HG02588 (cell line): ENCODE measurements around the gene ABCF2.

Experiments
- ATAC-seq: cut with Tn5 transposase; IDR thresholded peaks from one replicate; pipeline ENCODE4 v1.9.1; 2021; ENCODE audit warnings: mild to moderate bottlenecking, moderate library complexity; ENCODE audit not compliant: unreplicated experiment

ABCF2 gene

DNA sequence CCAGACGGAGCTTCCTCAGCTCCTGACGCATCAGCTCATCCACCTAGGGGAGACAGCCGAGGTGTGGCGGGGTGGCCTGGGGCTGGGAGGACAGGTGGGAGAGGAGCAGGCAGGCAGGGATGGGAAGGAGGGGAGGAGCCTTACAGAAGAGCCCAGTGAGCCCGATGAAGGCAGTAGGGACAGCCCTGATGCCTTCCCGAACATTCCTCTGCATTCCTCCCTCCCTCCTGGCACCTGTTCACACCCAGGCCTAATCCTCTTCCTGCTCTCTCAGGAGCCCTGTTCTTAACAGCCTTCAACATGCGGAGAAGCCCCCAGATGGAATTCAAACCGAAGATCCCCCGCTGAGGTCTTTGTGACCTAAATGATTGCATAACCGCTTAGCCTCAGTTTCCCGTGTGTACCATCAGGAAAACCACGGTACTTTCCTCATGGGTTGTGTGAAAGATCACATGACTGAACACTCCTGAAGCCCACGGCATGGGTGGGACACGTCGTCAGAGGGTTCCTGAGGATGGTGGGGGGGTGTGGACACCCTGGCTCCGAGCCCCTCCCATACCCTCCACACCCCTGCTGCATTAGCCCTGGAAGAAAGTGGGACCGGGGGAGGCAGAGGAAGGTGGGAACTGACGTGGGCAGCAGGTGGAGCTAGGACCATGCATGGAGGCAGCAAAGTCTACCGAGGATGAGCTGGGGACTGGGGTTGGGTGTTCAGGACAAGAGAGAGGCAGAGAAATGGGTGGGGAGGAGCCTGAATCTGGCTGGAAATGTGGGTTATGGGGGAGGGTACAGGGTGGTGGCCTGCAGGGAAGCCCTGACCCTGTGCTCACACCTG lies 31.2 kb downstream of the ABCF2 start:
- ATAC-seq, result no peak

DNA sequence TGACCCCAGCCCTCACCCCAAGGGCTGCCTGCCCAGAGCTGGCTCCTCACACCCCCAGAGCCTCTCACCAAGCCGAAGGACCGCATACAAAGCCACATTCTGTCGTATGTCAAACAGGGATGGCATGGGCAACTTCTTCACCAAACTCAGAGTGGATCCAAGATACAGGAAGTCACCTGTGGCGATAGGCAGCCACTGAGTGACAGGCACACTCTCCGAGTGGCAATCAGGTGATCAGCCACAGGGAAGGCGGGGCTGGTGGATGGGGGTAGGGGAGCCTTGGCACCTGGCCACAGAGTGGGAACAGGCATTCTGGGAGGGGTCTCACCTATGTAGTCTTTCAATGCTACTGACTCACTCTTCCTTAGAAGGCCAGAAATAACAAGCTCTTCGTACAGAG lies 32.8 kb downstream of the ABCF2 start:
- ATAC-seq, result no peak

DNA sequence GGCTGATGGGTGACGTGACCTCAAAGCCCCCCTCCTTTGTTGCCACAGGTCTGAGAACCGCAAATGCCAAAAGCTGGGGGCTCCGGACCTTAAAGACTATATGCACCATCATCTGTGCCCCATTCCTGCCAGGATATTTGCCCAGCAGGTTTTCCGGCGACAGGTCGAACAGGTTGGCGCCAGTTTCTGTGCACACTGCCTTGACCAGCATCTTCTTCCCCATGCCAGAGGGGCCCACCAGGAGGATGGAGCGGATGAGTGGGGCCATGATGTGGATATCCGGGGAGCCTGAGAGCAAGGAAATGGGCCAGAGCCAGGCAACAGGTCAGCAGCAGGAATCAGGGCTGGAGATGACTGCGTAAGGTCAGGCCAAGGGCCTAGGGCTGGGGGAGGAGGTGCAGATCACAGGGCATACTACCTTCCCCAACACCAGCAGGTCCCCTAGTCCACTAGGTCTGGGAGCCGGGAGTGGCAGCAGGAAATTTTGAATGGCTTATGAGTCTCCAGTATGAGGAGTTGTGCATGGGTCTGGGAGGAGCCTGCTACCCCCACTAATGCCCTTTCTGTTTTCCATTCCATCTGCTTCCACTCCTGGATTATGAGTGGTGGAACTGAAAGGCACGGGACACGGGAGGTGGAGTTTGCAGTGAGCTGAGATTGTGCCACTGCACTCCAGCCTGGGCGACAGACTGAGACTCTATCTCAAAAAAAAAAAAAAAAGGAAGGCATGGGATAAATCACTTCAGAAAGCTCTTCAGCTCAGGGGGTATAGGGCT lies 33.6 kb downstream of the ABCF2 start:
- ATAC-seq, result no peak

DNA sequence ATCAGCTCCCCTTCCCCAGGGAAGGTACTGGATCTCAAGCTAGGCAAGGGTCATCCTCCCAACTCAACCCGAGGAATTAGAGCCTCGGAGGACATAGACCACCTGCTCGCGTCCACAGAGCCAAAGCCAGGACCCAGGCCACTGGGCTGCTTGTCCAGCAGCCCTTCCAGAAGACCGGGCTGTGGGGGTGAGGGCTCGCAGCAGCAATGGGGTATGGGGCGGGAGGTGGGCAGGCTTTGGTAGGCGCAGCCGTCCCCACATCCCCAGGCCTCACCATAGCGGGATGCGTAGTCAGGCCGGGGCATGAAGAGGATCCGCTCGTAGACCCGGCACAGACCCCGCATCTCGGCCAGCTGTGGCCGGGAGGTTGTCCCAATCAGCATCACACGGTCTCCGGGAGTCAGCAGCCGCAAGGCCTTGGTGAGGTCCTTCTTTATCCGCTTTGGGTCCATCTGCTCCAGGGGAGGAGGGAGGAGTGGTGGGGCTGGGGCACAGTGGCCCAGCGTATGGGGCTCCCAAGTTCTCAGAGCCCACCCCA lies 34.9 kb downstream of the ABCF2 start:
- ATAC-seq, result no peak

DNA sequence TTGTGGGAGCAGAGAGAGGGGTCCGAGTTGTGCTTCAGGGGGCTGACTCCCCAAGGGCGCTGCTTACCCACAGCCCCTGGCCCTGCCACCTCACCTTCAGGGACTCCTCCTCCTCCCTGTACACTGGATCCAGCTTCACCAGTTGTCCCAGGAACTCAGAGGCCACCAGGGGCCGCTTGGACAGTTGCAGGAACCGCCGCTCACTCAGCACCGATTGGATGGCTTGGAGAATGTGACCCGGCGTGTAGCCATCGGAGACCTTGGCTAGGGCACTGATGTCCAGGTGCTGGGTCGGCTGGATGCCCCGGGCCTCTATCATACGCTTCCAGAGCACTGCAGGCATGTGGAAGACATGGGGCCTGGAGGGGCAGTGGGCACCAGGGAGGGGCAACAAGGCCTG lies 35.5 kb downstream of the ABCF2 start:
- no peak for ATAC-seq

DNA sequence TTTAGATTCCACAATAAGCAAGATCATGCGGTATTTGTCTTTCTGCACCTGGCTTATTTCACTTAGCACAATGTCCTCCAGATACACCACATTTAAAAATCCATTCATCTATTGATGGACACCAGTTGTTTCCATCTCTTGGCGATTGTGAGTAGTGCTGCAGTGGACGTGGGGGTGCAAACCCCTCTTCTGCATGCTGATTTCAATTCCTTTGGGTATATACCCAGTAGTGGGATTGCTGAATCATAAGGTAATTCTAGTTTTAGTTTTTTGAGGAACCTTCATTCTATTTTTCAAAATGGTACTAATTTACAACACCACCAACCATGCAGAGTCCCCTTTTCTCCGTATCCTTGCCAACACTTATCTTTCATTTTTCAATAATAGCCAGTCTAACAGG lies 38.0 kb downstream of the ABCF2 start:
- ATAC-seq, result no peak

DNA sequence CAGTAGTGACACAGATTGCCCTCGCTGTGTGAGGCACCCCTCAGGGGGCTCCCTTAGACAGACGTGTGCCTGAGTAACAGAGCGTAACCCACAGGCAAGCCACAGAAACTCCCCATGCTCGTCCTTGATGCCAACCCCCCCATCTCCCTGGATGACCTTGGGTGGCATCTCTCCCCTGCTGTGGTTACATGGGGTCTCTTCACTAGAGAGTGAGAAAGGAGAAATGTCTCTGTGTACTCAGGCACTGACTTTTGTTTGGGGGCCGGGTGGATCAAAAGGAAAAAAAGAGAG lies 38.8 kb downstream of the ABCF2 start:
- ATAC-seq, result no peak

DNA sequence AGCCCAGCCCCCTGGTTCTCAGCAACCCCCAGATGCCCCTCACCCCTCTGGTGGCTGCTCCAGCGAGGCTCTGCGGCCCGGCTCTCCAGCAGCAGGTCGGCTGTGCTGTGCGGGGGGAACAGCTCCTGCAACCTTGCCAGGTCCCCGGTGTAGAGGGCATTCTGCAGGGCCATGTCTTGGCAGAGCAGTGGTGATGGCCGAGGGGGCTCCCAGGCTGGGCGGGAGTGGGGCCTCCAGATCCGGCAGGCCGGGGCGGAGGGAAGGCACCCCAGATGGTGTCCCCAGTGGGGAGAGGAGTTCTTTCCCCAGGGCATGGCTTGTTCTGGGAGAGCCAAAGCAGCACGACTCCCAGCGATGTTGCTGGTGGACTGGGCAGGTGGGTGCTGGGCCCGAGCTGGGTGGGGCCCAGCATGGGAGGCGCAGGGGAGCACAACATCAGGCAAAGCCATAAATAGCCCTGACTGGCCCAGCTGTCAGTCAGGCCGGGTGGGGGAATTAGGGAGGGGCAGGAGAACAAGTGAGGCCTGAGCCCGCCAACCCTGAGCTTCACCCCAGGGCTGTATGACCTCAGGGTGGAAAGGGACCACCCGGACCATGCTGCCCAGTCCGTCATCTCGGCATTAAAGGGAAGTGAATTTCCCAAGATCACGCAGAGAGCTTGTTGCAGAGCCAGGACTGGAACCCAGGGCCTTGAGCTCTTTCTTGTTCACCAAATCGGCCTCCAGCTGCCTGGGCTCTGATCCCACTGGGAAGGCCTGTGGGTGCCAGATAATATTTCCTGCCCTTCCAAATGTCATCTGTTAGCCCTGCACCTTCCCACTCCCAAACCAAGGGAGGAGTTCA lies 39.4 kb downstream of the ABCF2 start:
- no peak for ATAC-seq

DNA sequence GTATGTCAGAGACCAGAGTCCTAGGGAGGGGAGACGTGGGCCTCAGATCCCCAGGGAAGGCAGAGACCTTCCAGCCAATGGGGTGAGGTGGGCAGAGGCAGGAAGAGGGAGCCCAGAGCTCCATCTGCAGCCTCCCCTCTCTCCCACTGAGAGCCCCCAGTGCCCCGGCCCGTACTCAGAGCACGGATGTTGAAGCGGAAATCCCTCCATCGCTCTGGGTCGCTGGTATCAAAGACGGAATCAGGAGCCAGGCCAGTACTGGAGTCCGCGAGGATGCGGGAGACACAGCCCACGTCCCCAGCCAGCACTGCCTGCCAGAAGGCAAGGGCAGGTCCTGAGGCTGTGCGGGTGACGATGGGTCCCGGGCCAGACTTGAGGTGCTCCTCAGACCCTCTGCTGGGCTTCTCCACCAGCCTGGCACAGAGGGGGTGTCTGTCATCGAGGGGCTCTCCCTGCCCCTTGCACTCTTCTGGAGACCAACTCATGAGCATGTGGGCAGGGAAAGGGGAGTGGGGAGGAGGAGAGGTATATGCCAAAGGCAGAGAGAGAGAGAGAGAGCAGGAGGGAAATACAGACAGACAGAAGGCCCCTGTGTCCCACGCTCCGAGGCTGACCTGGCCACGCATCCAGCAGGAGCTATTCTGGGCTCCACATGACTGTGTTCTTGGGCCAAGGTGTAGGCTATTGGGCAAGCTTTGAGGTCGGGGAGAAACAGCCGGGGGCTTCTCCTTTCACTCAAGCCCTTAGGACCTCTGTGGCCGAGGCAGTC lies 40.2 kb downstream of the ABCF2 start, which contains the start of gene ASB10:
ASB10 (minus strand) TSS at position 611 of the 769 bp plus-strand sequence; CDS start at position 491, 120 bp downstream.
- no peak for ATAC-seq

DNA sequence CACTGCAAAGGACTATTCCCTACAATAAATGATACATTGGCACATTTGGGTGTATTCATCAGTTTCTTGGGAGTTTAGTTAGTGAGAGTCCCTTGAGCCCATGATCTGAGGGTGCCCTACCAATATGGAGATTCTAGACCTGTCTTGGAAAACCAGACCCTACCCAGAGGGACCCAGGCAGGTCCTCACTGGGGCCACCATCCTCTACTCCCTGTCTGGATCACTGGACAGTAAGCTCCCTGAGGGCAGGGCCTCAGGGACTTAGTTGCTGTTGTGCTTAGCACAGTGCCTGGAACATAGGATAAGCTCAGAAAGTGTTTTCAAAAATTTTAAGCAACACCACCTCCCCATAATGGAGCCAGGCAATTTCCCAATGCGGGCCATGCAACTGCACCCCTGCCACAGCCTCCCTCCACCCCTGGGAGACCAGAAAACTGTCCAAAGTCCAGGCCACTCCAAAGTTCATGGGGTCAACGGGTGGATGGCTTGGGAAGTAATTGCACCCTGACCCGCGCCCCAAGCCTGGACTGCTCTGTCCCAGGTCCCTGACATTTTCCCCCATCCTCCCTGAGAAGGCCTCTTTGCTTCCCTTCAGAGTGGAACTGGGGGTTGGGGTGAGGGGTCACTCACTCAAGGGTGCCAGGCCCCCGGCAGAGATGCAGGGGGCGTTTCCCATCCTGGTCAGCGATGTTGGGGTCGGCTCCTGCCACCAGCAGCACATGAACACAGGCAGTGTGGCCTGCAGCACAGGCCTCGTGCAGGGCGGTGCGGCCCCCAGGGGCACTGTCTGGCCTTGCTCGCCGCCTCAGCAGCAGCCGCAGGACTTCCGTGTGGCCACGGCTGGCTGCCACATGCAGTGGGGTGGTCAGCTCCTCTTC lies 41.0 kb downstream of the ABCF2 start:
- no peak for ATAC-seq

DNA sequence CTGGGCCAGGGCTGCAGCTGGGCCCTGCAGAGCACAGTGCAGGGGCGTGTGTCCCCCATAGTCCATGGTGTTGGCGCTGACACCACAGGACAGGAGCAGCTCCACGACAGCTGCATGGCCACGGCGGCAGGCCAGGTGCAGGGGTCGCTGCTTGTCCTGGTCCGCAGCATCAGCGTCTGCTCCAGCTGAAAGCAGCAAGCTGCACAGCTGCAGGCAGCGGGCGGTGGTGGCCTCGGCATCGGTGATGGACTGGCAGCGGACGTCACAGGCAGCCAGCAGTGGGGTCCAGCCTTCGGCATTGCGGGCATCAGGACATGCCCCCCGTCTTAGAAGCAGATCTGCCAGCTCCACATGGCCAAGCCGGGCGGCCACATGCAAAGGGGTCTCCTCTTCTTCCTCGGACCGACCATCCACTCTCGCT lies 46.0 kb downstream of the ABCF2 start:
- no peak for ATAC-seq

DNA sequence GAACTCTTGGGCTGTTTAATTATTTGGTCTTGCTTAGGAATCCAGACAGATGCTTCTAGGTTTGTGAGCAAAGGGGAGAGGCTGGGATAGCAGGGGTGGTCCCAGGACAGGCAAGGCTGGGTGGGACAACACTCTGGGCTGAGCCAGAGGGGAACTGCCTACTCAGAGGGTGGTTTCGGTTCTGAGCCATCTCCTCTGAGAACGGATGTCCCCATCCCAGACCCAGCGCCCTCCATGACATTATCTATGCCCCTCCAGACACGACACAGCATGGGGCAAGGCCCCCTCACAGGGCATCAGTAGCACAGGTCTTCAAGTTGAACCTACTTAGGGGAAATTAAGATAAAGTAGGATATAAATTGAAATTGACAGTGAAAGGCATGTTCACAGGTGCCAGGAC lies 47.1 kb downstream of the ABCF2 start:
- no peak for ATAC-seq

DNA sequence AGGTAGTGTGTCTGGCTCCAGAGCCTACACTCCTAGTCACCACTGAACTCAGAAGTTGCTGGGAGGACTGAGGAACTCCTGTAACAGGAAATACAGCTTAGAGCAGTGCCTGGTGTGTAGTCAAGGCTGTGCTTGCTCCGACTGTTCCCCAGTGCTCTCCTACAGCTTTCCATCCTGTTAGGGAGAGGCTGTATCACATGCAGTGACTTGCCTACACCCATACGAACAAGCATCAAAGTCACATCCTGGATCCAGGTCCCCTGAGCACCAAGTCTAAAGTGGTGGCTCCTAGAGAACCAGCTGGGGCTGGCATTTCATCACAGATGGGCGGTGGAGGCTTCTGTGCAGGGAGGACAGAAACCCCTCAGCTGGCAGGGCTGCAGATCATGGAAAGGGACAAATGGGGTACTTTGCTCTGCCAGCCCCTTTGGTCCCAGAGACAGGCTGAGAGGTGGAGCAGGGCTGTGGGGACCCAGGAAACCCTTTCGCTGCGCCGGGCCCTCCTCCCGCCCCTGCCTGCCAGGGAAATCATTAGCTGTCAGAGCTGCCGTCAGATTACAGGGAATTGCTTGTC lies 47.6 kb downstream of the ABCF2 start:
- no peak for ATAC-seq

DNA sequence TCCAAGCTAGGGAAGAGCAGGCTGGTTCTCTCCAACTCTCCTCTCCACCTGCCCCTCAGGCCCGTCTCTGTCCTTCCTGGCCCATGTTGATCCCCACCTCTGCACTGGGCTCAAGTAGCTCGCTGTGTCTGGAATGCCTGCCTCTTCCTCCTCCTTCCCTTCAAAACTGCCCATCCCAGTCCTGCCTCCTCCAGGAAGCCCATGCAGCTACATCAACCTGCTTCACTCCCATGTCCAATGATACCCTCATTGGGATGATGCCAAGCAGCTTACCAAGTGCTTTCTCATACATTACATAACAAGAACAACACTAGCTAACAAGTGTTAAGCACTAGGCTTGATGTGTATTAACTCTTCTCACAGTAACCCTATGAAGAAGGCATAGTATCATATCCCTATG lies 48.2 kb downstream of the ABCF2 start:
- no peak for ATAC-seq

DNA sequence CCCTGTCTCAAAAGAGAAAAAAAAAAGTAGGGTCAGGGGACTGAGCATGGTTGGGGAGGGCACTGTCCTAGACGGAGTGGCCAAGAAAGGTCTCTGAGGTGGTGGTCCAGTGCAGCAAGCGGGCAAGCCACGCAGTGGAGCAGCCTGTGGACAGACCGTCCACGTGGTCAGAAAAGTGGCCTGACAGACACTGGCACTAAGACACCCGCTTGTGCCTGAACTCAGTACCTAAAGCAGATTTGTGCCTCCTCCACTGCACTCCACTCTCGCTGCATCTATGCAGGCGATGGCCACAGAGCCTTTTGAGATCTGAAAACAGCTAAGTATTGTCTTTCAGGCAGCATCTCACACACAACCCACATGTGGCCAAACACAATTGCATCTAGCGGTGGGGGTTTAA lies 48.8 kb downstream of the ABCF2 start:
- ATAC-seq, result no peak

DNA sequence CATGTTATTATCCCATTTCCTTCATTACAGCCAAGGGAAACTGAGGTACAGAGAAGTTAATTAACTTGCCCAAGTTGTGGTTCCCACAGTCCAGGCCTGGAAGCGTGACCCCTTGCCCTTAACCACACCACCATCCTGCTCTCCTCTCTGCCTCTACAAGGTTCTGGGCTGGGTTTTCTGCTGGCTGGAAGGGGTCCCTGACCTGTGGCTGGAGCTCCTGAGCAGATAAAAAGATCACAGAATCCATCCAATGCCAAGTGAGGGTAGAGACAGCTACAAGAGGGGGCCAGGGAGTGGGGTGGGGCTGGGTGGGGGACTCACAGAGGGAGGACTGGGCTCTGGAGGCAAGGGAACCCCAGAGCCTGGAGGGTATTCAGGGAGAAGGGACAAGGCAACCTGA lies 49.7 kb downstream of the ABCF2 start:
- ATAC-seq, result no peak

DNA sequence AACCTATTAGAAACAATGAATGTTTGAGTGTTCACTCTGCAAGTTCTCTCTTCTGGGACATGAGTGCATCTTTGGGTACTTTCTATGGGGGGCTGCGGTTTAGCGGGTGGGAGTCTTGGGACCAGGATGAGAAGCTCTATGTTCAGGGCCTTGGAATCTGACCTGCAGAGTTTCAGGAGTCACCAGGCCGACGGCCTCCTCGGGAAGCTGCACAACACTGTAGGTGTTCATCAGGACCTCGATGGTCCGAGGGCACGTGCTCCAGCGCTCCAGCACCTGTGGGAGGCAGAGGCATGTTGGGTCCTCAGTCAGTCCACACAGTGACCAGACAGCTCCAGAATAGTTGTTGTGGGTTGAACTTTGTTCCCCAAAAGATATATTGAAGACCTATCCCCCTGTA lies 50.6 kb downstream of the ABCF2 start:
- ATAC-seq, result no peak

DNA sequence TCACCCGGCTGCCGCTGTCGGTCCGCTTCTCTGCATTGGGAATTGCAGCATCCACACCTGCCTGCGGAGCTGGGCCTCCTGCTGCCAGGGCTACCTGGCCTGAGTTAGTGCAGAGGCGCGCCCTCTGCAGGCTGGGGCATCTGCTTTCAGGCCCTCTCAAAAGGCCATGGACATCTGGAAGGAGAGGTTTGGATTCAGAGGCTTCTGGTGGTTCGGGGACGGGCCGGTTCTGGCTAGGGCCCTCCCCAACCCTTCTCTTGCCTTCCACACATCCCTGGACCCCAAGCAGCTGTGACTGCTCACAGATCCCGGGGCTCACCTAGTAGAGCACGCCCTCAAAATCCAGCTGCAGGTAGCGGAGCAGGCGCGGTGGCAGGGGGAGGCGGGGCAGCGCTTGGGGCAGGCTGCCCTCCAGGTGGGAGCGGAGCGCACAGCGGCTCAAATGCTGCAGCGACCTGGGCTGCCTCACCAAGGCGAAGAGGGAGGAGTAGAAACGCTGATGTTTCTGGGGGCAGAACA lies 51.2 kb downstream of the ABCF2 start:
- no peak for ATAC-seq
